Peyer's patch (tissue), 4 donors: ENCODE measurements around the gene PSMD2. TPM values are rescaled to one million over a fixed set of nuclear protein-coding genes. Genes with fewer than 3 reads are reported as not detected.

Experiments used
- DNase-seq, 3 donors: peaks; one replicate each; pipeline ENCODE4 v3.0.0-alpha.2; 2017 to 2019
- H3K27ac ChIP-seq, 4 donors: fragments of 200-600 bp; sonication (generic); one replicate each; pipeline ENCODE4 v1.5.1; 2016 to 2019
- H3K27me3 ChIP-seq, 2 donors: fragments of 200-600 bp; sonication (generic); one replicate each; pipeline ENCODE4 v1.5.1; 2019
- H3K36me3 ChIP-seq, 3 donors: fragments of 200-600 bp; sonication (generic); one replicate each; pipeline ENCODE4 v1.5.1; 2016 to 2019
- H3K4me1 ChIP-seq, 4 donors: fragments of 200-600 bp; sonication (generic); one replicate each; pipeline ENCODE4 v1.5.1; 2016 to 2019
- H3K4me3 ChIP-seq, 4 donors: fragments of 200-600 bp; sonication (generic); 1 replicate in 3 of 4; 2 replicates in 1 of 4; pipeline ENCODE4 v1.5.1; 2016 to 2019; ENCODE audit warnings: mild to moderate bottlenecking in 1 of 4
- H3K9me3 ChIP-seq, 4 donors: fragments of 200-600 bp; sonication (generic); one replicate each; pipeline ENCODE4 v1.5.1; 2016 to 2019; ENCODE audit warnings: mild to moderate bottlenecking in 1 of 4
- POLR2A ChIP-seq, 2 donors: fragments of 450-650 bp; IDR thresholded peaks; one replicate each; pipeline ENCODE4 v1.5.1; 2017; ENCODE audit warnings: antibody characterized with exemption in 2 of 2, mild to moderate bottlenecking in 2 of 2, moderate library complexity in 2 of 2
- total RNA-seq, 4 donors: library from RNA; depleted of rRNA; stranded (reverse); fragments of >200 nt; gene quantifications; one replicate each; pipeline ENCODE4 v1.1.0, GENCODE V29; 2016
- TF ChIP-seq, protein P1 (sequence below), 6 experiments: fragments of 450-650 bp in 4 of 6; fragments of 200-600 bp in 2 of 6; sonication (generic) in 1 of 6; IDR thresholded peaks; one replicate each; pipeline ENCODE4 v1.5.1; 2017 to 2019; ENCODE audit warnings: antibody characterized with exemption in 6 of 6, mild to moderate bottlenecking in 3 of 6, moderate library complexity in 1 of 6

Gene PSMD2
- total RNA-seq, 4 donors from 2014 or later = 140 to 198 (median 155) TPM

DNA sequence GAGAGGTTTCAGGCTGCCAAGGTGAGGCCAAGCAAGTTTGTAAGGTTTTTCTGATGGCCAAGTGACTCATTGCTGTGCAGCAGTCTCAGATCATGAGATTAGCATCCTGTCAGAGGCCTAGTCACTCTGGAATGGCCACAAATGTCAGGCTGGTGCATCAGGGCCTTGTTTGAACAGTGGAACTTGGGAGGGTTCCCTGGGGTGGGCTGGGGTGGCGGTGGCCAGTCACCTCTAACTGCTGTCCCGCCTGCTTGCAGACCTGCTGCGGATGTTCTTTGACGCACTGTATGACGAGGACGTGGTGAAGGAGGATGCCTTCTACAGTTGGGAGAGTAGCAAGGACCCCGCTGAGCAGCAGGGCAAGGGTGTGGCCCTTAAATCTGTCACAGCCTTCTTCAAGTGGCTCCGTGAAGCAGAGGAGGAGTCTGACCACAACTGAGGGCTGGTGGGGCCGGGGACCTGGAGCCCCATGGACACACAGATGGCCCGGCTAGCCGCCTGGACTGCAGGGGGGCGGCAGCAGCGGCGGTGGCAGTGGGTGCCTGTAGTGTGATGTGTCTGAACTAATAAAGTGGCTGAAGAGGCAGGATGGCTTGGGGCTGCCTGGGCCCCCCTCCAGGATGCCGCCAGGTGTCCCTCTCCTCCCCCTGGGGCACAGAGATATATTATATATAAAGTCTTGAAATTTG is 35.6 kb downstream of the PSMD2 start:
- H3K27me3 ChIP-seq = no peaks in the 10 kb centered on the region
- no peak for DNase-seq
- peaks cover 0 to 24% (median 3%) of the 10 kb centered on the region in 4 donors for H3K4me1 ChIP-seq
- H3K9me3 ChIP-seq = no peaks in the 10 kb centered on the region
- no peak overlapping the region for H3K4me3 ChIP-seq
- peak overlapping the region in 3 of 4 donors; percentile 15 to 98 (median 89) for H3K27ac ChIP-seq
- peaks cover 0 to 58% (median 0%) of the 10 kb centered on the region in 3 donors for H3K36me3 ChIP-seq
- no peak for TF ChIP-seq POLR2A (IDR thresholded peaks at IDR 0.05)
- TF ChIP-seq, protein P1, sequence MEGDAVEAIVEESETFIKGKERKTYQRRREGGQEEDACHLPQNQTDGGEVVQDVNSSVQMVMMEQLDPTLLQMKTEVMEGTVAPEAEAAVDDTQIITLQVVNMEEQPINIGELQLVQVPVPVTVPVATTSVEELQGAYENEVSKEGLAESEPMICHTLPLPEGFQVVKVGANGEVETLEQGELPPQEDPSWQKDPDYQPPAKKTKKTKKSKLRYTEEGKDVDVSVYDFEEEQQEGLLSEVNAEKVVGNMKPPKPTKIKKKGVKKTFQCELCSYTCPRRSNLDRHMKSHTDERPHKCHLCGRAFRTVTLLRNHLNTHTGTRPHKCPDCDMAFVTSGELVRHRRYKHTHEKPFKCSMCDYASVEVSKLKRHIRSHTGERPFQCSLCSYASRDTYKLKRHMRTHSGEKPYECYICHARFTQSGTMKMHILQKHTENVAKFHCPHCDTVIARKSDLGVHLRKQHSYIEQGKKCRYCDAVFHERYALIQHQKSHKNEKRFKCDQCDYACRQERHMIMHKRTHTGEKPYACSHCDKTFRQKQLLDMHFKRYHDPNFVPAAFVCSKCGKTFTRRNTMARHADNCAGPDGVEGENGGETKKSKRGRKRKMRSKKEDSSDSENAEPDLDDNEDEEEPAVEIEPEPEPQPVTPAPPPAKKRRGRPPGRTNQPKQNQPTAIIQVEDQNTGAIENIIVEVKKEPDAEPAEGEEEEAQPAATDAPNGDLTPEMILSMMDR (IDR thresholded peaks at IDR 0.05) = no peak

DNA sequence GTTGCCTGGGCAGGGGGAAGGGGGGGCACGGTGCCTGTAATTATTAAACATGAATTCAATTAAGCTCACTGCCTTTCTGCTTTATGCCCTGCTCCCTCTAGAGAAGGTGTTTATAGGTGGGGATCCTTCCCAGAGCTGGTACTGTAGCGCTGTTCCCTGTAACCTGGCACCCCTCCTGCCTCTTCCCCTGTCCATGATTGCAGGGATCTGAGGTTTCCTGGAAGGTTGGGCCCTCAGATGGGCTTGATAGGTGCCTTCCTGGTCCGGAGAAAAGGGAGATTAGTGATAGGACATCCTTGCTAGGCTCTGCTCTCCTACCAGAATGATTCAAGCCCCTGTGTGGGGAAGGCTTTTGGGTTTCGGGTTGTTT is 36.2 kb downstream of the PSMD2 start:
- H3K4me3 ChIP-seq = peak overlapping the region; percentile 63 to 92 (median 78)
- TF ChIP-seq, protein P1 (IDR thresholded peaks at IDR 0.05) = no peak
- no peak for TF ChIP-seq POLR2A (IDR thresholded peaks at IDR 0.05)
- no peaks in the 10 kb centered on the region for H3K27me3 ChIP-seq
- no peaks in the 10 kb centered on the region for H3K9me3 ChIP-seq
- H3K27ac ChIP-seq = peak overlapping the region; percentile 89 to 98 (median 91)
- H3K4me1 ChIP-seq = peaks cover 0 to 24% (median 3%) of the 10 kb centered on the region in 4 donors
- peaks cover 0 to 51% (median 0%) of the 10 kb centered on the region in 3 donors for H3K36me3 ChIP-seq
- DNase-seq = no peak

DNA sequence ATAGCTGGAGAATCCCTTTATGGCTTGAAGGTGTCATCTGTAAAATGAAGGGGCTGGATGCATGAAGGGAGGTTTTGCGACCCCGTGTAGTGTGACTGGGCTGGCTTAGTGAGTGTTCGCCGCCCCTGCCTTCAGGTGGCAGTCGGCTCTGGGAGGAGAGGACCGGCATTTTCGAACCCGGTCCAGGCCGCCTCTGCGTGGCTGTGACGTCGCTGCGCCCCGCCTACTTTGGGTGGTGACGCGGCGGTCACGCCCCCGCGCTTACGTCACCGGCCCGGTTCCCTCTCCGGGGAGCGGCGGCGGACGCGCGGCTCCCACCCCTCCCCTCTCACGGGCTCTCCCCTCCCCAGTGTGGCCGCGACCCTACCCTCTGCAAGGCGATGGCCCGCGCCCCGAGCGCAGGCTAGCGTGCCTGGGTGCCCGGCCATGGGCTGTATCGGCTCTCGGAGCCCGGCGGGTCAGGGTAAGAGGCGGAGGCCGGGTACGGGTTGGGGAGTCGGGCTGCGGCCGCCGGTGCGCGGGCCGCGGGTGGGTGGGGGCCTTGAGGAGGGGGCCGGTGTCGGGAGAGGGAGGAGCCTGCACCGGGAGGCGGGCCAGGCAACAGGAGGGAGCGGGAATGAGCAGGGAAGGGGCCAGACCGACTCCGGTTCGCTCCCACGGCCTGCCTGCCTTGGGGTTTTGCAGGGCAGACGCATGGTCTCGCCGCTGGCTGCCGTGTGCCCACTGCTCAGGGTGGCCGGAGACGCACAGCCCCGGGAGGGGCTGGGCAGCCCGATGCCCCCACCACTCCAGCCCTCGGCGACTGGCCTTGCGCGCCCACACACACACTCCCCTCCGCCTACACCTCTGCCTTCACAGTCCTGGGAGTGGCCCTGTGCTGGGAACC is 36.9 kb downstream of the PSMD2 start:
- Histone ChIP-seq H3K27me3 (no peaks in the 10 kb centered on the region), H3K36me3 (peaks cover 0 to 45% (median 0%) of the 10 kb centered on the region in 3 donors), H3K4me1 (peaks cover 0 to 24% (median 3%) of the 10 kb centered on the region in 4 donors), H3K27ac (peak overlapping the region; percentile 89 to 98 (median 91)), H3K4me3 (peak overlapping the region; percentile 63 to 92 (median 78)), H3K9me3 (no peaks in the 10 kb centered on the region)
- peak; percentile 86 to 95 (median 94) for DNase-seq
- peak; percentile 48 to 90 for TF ChIP-seq POLR2A (IDR thresholded peaks at IDR 0.05)
- TF ChIP-seq, protein P1 (IDR thresholded peaks at IDR 0.05) = peak in 1 of 6 experiments; percentile 3

DNA sequence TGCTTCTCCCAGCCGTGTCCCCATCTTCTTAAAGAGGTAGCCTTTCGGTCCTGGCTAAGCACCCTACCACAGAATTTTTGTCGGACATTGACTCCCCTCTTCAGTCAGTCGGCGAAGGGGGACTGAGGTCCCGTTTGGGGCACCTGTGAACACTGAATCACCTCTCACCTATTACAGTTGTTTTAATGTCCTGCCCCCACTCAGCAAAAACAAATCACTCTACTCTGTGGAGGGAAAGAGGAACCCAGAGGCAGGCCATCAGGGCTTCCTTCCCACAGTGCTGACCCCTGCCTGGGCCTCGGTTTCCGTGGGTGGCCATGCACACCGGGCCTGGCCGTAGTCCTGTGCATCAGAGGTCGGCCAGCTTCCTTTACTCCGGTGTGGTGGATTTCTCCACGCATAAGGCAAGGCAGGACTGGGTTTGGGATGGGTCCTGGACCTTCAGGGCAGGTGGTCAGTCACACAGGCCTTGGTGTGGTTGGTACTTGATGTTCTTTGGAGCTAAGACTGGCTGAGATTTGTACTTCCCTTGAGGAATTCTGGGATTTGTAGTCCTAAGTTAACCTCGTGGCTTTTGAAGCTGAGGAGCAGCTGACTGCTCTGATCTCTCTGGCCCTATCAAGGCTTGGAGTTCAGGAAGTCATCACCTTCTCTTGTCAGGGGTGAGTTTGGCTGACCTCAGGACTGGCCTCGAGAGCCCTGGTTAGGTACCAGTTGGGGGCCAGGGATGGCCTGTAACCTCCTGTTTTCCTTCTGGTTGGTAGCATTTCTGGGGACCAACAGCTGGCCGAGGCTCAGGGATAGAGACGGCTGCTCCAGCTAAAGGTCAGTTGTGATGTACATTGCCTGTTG is 37.7 kb downstream of the PSMD2 start:
- peaks cover 0 to 39% (median 0%) of the 10 kb centered on the region in 3 donors for H3K36me3 ChIP-seq
- no peaks in the 10 kb centered on the region for H3K9me3 ChIP-seq
- no peaks in the 10 kb centered on the region for H3K27me3 ChIP-seq
- DNase-seq = no peak
- H3K4me1 ChIP-seq = peaks cover 0 to 24% (median 3%) of the 10 kb centered on the region in 4 donors
- TF ChIP-seq, protein P1 (IDR thresholded peaks at IDR 0.05) = no peak
- TF ChIP-seq POLR2A (IDR thresholded peaks at IDR 0.05) = no peak
- H3K27ac ChIP-seq = peak overlapping the region; percentile 89 to 98 (median 91)
- H3K4me3 ChIP-seq = peak overlapping the region; percentile 63 to 92 (median 78)

DNA sequence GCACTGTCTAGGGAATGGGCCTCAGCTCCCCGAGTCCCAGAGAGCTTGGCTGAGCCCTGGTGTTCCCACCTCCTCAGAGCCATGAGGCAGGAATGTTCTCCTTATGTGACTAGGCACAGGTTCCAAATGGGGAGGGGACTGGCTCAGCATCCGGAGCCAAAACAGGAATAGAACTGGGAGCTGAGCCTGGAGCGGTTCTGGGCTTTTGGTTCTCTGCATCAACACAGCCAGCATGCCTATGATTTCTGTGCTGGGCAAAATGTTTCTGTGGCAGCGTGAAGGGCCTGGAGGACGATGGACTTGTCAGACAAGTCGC is 38.3 kb downstream of the PSMD2 start, which contains the start of gene FAM131A:
Gene FAM131A, plus strand, starts transcription at position 202 of the 316 bp plus-strand sequence. Its CDS starts 31 bp downstream, at position 233.
- H3K27ac ChIP-seq = peak within 1 kb of the TSS; percentile 89 to 98 (median 91)
- H3K4me3 ChIP-seq = peak within 1 kb of the TSS; percentile 63 to 92 (median 78)
- no peaks in the 10 kb centered on the region for H3K27me3 ChIP-seq
- TF ChIP-seq, protein P1 (IDR thresholded peaks at IDR 0.05) = no peak
- TF ChIP-seq POLR2A (IDR thresholded peaks at IDR 0.05) = no peak
- H3K36me3 ChIP-seq = peaks cover 0 to 39% (median 0%) of the 10 kb centered on the region in 3 donors
- H3K9me3 ChIP-seq = no peaks in the 10 kb centered on the region
- DNase-seq = no peak
- H3K4me1 ChIP-seq = peaks cover 0 to 24% (median 3%) of the 10 kb centered on the region in 4 donors
